Neural cell (in vitro differentiated cells): ENCODE results near the gene FRK. TPM values are rescaled to one million over a fixed set of nuclear protein-coding genes. Genes with fewer than 3 reads are reported as not detected.

Source experiments
- H2AFZ ChIP-seq: fragments of 200-600, 300-800 bp; sonication (generic), shearing (Covaris generic); 2 replicates; pipeline ENCODE4 v1.6.0; 2014; ENCODE audit warnings: low read depth, mild to moderate bottlenecking, antibody characterized with exemption, low read length, moderate library complexity
- H3F3A ChIP-seq: fragments of 200-600 bp; shearing (Covaris generic); 2 replicates; pipeline ENCODE4 v1.6.1; 2016; ENCODE audit warnings: mild to moderate bottlenecking, moderate library complexity, mixed read lengths, antibody characterized with exemption, low read length; ENCODE audit not compliant: insufficient read depth, poor library complexity, severe bottlenecking
- H3K27ac ChIP-seq: fragments of 200-600, 300-800 bp; sonication (generic), shearing (Covaris generic); 2 replicates; pipeline ENCODE4 v1.5.1; 2014; ENCODE audit warnings: mild to moderate bottlenecking, low read length, moderate library complexity
- H3K27me3 ChIP-seq: fragments of 300-800, 200-600 bp; sonication (generic), shearing (Covaris generic); 2 replicates; pipeline ENCODE4 v1.6.0; 2014; ENCODE audit warnings: mild to moderate bottlenecking, low read depth, low read length, moderate library complexity; ENCODE audit not compliant: insufficient read depth
- H3K36me3 ChIP-seq: fragments of 300-800, 200-600 bp; sonication (generic), shearing (Covaris generic); 2 replicates; pipeline ENCODE4 v1.5.1; 2014; ENCODE audit warnings: mild to moderate bottlenecking, antibody characterized with exemption, low read length, moderate library complexity; ENCODE audit not compliant: insufficient read depth
- H3K4me2 ChIP-seq: fragments of 300-800, 200-600 bp; sonication (generic), shearing (Covaris generic); 2 replicates; pipeline ENCODE4 v1.6.0; 2014; ENCODE audit warnings: mild to moderate bottlenecking, low read length
- H3K4me3 ChIP-seq: fragments of 300-800, 200-600 bp; sonication (generic), shearing (Covaris generic); 2 replicates; pipeline ENCODE4 v1.5.1; 2014; ENCODE audit warnings: mild to moderate bottlenecking, low read length, moderate library complexity
- H3K79me2 ChIP-seq: fragments of 200-600 bp; shearing (Covaris generic); replicated peaks from 2 replicates; pipeline ENCODE4 v1.6.0; 2014; ENCODE audit warnings: mild to moderate bottlenecking, low read length, moderate library complexity; ENCODE audit not compliant: insufficient read depth
- H3K9ac ChIP-seq: fragments of 300-800, 200-600 bp; sonication (generic), shearing (Covaris generic); 2 replicates; pipeline ENCODE4 v1.6.1; 2016; ENCODE audit warnings: mild to moderate bottlenecking, low read length, mixed read lengths
- H3K9me2 ChIP-seq: fragments of 200-600 bp; shearing (Covaris generic); 2 replicates; pipeline ENCODE4 v1.6.1; 2016; ENCODE audit warnings: mild to moderate bottlenecking, low read length, mixed read lengths; ENCODE audit not compliant: insufficient read depth
- H3K9me3 ChIP-seq: fragments of 200-600, 300-800 bp; sonication (generic), shearing (Covaris generic); 2 replicates; pipeline ENCODE4 v1.6.1; 2016; ENCODE audit warnings: mild to moderate bottlenecking, mixed run types, low read length, moderate library complexity, mixed read lengths
- H4K20me1 ChIP-seq: fragments of 200-600 bp; shearing (Covaris generic); 2 replicates; pipeline ENCODE4 v1.6.1; 2016; ENCODE audit warnings: mild to moderate bottlenecking, mixed run types; ENCODE audit not compliant: insufficient read depth
- EP300 ChIP-seq: fragments of 450-650 bp; conservative IDR thresholded peaks from 2 replicates; pipeline ENCODE4 v1.6.1; 2014; ENCODE audit warnings: antibody characterized with exemption, mild to moderate bottlenecking, moderate library complexity; ENCODE audit not compliant: poor library complexity, severe bottlenecking
- EZH2 ChIP-seq: fragments of 200-600, 300-800 bp; shearing (Covaris generic), sonication (generic); IDR thresholded peaks from 2 replicates; pipeline ENCODE4 v1.6.1; 2014; ENCODE audit warnings: antibody characterized with exemption, low read length, borderline replicate concordance, mild to moderate bottlenecking; ENCODE audit not compliant: insufficient read depth, poor library complexity, severe bottlenecking
- MXI1 ChIP-seq: fragments of 450-650 bp; conservative IDR thresholded peaks from 2 replicates; pipeline ENCODE4 v1.6.1; 2014; ENCODE audit warnings: antibody characterized with exemption, mild to moderate bottlenecking; ENCODE audit not compliant: poor library complexity, severe bottlenecking
- POLR2AphosphoS5 ChIP-seq: IDR thresholded peaks from 2 replicates; pipeline ENCODE4 v1.6.1; 2012
- RAD21 ChIP-seq: fragments of 450-650 bp; conservative IDR thresholded peaks from 2 replicates; pipeline ENCODE4 v1.6.1; 2014; ENCODE audit warnings: antibody characterized with exemption, mild to moderate bottlenecking, moderate library complexity
- SMC3 ChIP-seq: fragments of 450-650 bp; conservative IDR thresholded peaks from 2 replicates; pipeline ENCODE4 v1.6.1; 2014; ENCODE audit warnings: antibody characterized with exemption, mild to moderate bottlenecking, moderate library complexity; ENCODE audit not compliant: poor library complexity
- TAF1 ChIP-seq: IDR thresholded peaks from 2 replicates; pipeline ENCODE4 v1.6.1; 2012; ENCODE audit warnings: low read depth
- polyA minus RNA-seq: library from RNA; depleted of rRNA, polyadenylated mRNA; stranded (reverse); fragments of >200 nt; gene quantifications from 2 replicates; pipeline ENCODE4 v1.2.3, GENCODE V29; 2014
- polyA plus RNA-seq: library from polyadenylated mRNA; depleted of rRNA; stranded (reverse); fragments of >200 nt; gene quantifications from 2 replicates; pipeline ENCODE4 v1.2.3, GENCODE V29; 2014
- TF ChIP-seq, protein P1 (sequence below): IDR thresholded peaks from 2 replicates; pipeline ENCODE4 v1.6.1; 2012; ENCODE audit warnings: borderline replicate concordance
- TF ChIP-seq, protein P2 (sequence below): fragments of 450-650 bp; IDR thresholded peaks from 2 replicates; pipeline ENCODE4 v1.5.1; 2014; ENCODE audit warnings: antibody characterized with exemption, mild to moderate bottlenecking, moderate library complexity; ENCODE audit not compliant: poor library complexity, severe bottlenecking

Gene FRK, protein sequence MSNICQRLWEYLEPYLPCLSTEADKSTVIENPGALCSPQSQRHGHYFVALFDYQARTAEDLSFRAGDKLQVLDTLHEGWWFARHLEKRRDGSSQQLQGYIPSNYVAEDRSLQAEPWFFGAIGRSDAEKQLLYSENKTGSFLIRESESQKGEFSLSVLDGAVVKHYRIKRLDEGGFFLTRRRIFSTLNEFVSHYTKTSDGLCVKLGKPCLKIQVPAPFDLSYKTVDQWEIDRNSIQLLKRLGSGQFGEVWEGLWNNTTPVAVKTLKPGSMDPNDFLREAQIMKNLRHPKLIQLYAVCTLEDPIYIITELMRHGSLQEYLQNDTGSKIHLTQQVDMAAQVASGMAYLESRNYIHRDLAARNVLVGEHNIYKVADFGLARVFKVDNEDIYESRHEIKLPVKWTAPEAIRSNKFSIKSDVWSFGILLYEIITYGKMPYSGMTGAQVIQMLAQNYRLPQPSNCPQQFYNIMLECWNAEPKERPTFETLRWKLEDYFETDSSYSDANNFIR
- polyA plus RNA-seq (not detected in 2 replicates), polyA minus RNA-seq (not detected in 2 replicates)

DNA sequence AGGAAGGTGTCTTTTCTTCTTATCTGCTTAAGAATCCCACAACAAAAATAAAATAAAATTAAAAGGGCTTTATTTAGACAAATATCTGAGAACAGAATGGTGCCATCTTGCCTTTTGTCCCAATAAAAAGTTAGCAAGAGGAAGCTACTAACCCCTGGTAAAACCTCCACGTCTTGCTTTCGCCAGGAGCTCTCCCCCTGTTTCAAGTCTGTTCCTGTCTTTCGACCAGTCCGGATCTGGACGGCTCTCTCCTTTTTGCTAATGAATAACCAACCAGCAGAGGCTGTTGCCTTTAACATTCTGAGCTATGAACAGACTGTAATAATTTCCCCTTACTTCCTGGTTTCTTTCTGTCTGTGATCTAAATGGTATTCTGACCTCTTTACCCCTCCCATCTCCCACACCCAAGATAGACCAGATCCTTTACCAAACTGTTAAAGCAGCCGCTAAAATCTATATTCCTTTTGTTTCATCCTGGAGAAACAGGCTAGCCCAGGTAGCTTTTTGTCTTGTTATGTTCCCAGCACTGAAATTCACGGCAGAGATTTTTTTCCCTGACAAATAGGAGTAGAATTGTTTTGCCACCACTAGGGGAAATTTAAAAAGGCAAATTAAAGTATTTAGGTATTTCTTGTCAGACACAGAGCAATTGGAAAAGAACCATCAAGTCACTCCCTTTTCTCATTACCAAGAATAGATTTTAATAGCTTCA is at the start of gene FRK:
Gene FRK (minus strand): TSS at position 320 of the 712 bp plus-strand sequence. CDS start 580 bp downstream, outside the sequence.
- Histone ChIP-seq H3K4me2 (no peak within 1 kb of the TSS), H3K27ac (no peak within 1 kb of the TSS), H3K4me3 (no peak within 1 kb of the TSS), H4K20me1 (no peaks in the 10 kb centered on the region), H3K9ac (no peak within 1 kb of the TSS), H3K9me2 (no peaks in the 10 kb centered on the region), H2AFZ (no peak within 1 kb of the TSS), H3K9me3 (no peaks in the 10 kb centered on the region), H3K27me3 (no peaks in the 10 kb centered on the region), H3K36me3 (no peaks in the 10 kb centered on the region), H3F3A (no peaks in the 10 kb centered on the region), H3K79me2 (no peaks in the 10 kb centered on the region)
- no peak for TF ChIP-seq EZH2
- no peak for TF ChIP-seq EP300
- TF ChIP-seq MXI1: no peak
- TF ChIP-seq, protein P1, sequence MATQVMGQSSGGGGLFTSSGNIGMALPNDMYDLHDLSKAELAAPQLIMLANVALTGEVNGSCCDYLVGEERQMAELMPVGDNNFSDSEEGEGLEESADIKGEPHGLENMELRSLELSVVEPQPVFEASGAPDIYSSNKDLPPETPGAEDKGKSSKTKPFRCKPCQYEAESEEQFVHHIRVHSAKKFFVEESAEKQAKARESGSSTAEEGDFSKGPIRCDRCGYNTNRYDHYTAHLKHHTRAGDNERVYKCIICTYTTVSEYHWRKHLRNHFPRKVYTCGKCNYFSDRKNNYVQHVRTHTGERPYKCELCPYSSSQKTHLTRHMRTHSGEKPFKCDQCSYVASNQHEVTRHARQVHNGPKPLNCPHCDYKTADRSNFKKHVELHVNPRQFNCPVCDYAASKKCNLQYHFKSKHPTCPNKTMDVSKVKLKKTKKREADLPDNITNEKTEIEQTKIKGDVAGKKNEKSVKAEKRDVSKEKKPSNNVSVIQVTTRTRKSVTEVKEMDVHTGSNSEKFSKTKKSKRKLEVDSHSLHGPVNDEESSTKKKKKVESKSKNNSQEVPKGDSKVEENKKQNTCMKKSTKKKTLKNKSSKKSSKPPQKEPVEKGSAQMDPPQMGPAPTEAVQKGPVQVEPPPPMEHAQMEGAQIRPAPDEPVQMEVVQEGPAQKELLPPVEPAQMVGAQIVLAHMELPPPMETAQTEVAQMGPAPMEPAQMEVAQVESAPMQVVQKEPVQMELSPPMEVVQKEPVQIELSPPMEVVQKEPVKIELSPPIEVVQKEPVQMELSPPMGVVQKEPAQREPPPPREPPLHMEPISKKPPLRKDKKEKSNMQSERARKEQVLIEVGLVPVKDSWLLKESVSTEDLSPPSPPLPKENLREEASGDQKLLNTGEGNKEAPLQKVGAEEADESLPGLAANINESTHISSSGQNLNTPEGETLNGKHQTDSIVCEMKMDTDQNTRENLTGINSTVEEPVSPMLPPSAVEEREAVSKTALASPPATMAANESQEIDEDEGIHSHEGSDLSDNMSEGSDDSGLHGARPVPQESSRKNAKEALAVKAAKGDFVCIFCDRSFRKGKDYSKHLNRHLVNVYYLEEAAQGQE: no peak
- TF ChIP-seq, protein P2, sequence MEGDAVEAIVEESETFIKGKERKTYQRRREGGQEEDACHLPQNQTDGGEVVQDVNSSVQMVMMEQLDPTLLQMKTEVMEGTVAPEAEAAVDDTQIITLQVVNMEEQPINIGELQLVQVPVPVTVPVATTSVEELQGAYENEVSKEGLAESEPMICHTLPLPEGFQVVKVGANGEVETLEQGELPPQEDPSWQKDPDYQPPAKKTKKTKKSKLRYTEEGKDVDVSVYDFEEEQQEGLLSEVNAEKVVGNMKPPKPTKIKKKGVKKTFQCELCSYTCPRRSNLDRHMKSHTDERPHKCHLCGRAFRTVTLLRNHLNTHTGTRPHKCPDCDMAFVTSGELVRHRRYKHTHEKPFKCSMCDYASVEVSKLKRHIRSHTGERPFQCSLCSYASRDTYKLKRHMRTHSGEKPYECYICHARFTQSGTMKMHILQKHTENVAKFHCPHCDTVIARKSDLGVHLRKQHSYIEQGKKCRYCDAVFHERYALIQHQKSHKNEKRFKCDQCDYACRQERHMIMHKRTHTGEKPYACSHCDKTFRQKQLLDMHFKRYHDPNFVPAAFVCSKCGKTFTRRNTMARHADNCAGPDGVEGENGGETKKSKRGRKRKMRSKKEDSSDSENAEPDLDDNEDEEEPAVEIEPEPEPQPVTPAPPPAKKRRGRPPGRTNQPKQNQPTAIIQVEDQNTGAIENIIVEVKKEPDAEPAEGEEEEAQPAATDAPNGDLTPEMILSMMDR: no peak
- TF ChIP-seq TAF1: no peak
- no peak for TF ChIP-seq RAD21
- TF ChIP-seq POLR2AphosphoS5: no peak
- TF ChIP-seq SMC3: no peak

DNA sequence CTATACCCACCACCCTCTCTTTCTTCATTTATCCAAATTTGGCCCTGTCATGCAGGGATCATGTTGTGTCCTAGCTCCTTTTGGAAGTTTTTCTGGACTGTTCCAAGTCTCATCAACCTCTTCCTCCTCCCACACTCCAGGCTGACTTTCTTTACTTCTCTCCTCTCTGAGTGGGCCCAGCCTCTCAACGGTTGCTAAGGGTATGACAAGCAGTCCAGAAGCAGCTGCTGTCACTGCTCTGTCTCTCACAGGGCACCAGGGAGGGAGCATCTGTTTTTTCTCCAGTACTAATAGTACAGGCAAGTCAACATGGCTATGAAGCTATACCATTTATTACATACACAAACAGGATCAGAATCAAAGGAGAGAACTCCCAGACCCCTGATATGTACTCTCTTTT is 48.1 kb upstream of the FRK start:
- H3K27me3 ChIP-seq: no peaks in the 10 kb centered on the region
- H3K79me2 ChIP-seq: no peaks in the 10 kb centered on the region
- H3K4me2 ChIP-seq: no peak overlapping the region
- TF ChIP-seq TAF1 (no peak), EP300 (no peak), SMC3 (no peak), POLR2AphosphoS5 (no peak), EZH2 (no peak), RAD21 (no peak), MXI1 (no peak)
- TF ChIP-seq, protein P1: no peak
- TF ChIP-seq, protein P2: no peak
- no peaks in the 10 kb centered on the region for H3K9me3 ChIP-seq
- H2AFZ ChIP-seq: no peak overlapping the region
- H3K27ac ChIP-seq: no peak overlapping the region
- no peaks in the 10 kb centered on the region for H3K36me3 ChIP-seq
- H4K20me1 ChIP-seq: no peaks in the 10 kb centered on the region
- no peaks in the 10 kb centered on the region for H3K9me2 ChIP-seq
- no peak overlapping the region for H3K4me3 ChIP-seq
- no peak overlapping the region for H3K9ac ChIP-seq
- no peaks in the 10 kb centered on the region for H3F3A ChIP-seq
